Islet precursor cell (in vitro differentiated cells): ENCODE data around the gene ARPC3.
"Not testable (repeated sequence)": the region's sequence is repeated elsewhere in the genome, so short reads cannot be mapped to it uniquely, and the experiment has no call there.

Experiments used
- DNase-seq: peaks from one replicate; pipeline ENCODE4 v3.0.0-alpha.2; 2018

The ARPC3 gene

GRCh38 chr12:110410086-110410485 is 40.1 kb downstream of the ARPC3 start:
- DNase-seq: not testable (repeated sequence)

GRCh38 chr12:110405126-110405662 is 44.9 kb downstream of the ARPC3 start:
- DNase-seq: not testable (repeated sequence)

- peak; percentile 84 for DNase-seq
These were observed 46.0 kb downstream of the ARPC3 start for GRCh38 chr12:110403976-110404682.

- DNase-seq: peak; percentile 97
These were observed 46.8 kb downstream of the ARPC3 start, which contains the start of gene ANAPC7 for GRCh38 chr12:110403146-110403975. TSS of gene ANAPC7 (minus strand) at chr12:110403708. CDS start at chr12:110403627, 81 bp downstream.
